SU-DHL-6 (cell line): ENCODE results near the gene GMDS.

Experiments
- H2AFZ ChIP-seq: fragments of 200-600 bp; sonication (generic); 2 replicates; pipeline ENCODE4 v1.6.1; 2014; ENCODE audit warnings: low read depth, mild to moderate bottlenecking, moderate library complexity, mixed read lengths, antibody characterized with exemption, low read length; ENCODE audit not compliant: severe bottlenecking
- H3F3A ChIP-seq: fragments of 200-600 bp; shearing (Covaris generic); 2 replicates; pipeline ENCODE4 v1.6.0; 2016; ENCODE audit warnings: antibody characterized with exemption, mild to moderate bottlenecking; ENCODE audit not compliant: insufficient read depth
- H3K27ac ChIP-seq: fragments of 200-600 bp; sonication (generic); 2 replicates; pipeline ENCODE4 v1.5.1; 2016; ENCODE audit warnings: low read depth, mild to moderate bottlenecking, low read length, moderate library complexity, mixed read lengths
- H3K27me3 ChIP-seq: fragments of 200-600 bp; sonication (generic), shearing (Covaris generic); 2 replicates; pipeline ENCODE4 v1.6.0; 2014; ENCODE audit warnings: mild to moderate bottlenecking, low read length
- H3K36me3 ChIP-seq: fragments of 200-600 bp; sonication (generic); 2 replicates; pipeline ENCODE4 v1.6.1; 2014; ENCODE audit warnings: mild to moderate bottlenecking, low read length, mixed read lengths
- H3K4me2 ChIP-seq: fragments of 300-600, 200-600 bp; shearing (Covaris generic), sonication (generic); 2 replicates; pipeline ENCODE4 v1.6.0; 2014; ENCODE audit warnings: low read length, low read depth, mild to moderate bottlenecking; ENCODE audit not compliant: poor library complexity, severe bottlenecking
- H3K4me3 ChIP-seq: fragments of 200-600 bp; sonication (generic); 2 replicates; pipeline ENCODE4 v1.5.1; 2014; ENCODE audit warnings: antibody characterized with exemption, low read length, mild to moderate bottlenecking, mixed read lengths; ENCODE audit not compliant: insufficient read depth, poor library complexity, severe bottlenecking
- H3K79me2 ChIP-seq: fragments of 200-600 bp; sonication (generic); 2 replicates; pipeline ENCODE4 v1.6.1; 2014; ENCODE audit warnings: mild to moderate bottlenecking, low read length, moderate library complexity; ENCODE audit not compliant: insufficient read depth
- H3K9ac ChIP-seq: fragments of 200-600 bp; sonication (generic); 2 replicates; pipeline ENCODE4 v1.7.0; 2014; ENCODE audit warnings: mild to moderate bottlenecking, low read length
- H3K9me2 ChIP-seq: fragments of 200-600 bp; sonication (generic); replicated peaks from 2 replicates; pipeline ENCODE4 v1.6.1; 2014; ENCODE audit warnings: low read length; ENCODE audit not compliant: insufficient read depth
- H3K9me3 ChIP-seq: fragments of 200-600 bp; sonication (generic); 2 replicates; pipeline ENCODE4 v1.6.1; 2014; ENCODE audit warnings: low read length, mixed read lengths; ENCODE audit not compliant: insufficient read depth
- H4K20me1 ChIP-seq: fragments of 200-600 bp; sonication (generic); 2 replicates; pipeline ENCODE4 v1.6.1; 2014; ENCODE audit warnings: low read depth, mild to moderate bottlenecking, antibody characterized with exemption, low read length, moderate library complexity, mixed read lengths
- CTCF ChIP-seq: fragments of 200-600 bp; sonication (generic); IDR thresholded peaks from one replicate; pipeline ENCODE4 v1.5.1; 2017; ENCODE audit warnings: antibody characterized with exemption, mild to moderate bottlenecking, low read length, moderate library complexity; ENCODE audit not compliant: insufficient read depth, poor library complexity, severe bottlenecking
- EZH2phosphoT487 ChIP-seq: fragments of 200-600 bp; sonication (generic), shearing (Covaris generic); conservative IDR thresholded peaks from 2 replicates; pipeline ENCODE4 v1.6.1; 2018; ENCODE audit warnings: mild to moderate bottlenecking, antibody characterized with exemption, low read length, moderate library complexity, mixed read lengths

The GMDS gene

GRCh38 chr6:2103765-2104523 lies 141.5 kb downstream of the GMDS start:
- no peaks in the 10 kb centered on the region; the same call in 1 of the 2 replicates for H3F3A ChIP-seq
- H3K9me3 ChIP-seq = no peaks in the 10 kb centered on the region
- no peaks in the 10 kb centered on the region for H3K79me2 ChIP-seq
- H2AFZ ChIP-seq = no peak overlapping the region
- H3K9me2 ChIP-seq = no peaks in the 10 kb centered on the region
- H3K36me3 ChIP-seq = no peaks in the 10 kb centered on the region
- no peaks in the 10 kb centered on the region for H3K27me3 ChIP-seq
- H3K4me3 ChIP-seq = no peak overlapping the region
- no peak overlapping the region for H3K4me2 ChIP-seq
- no peak overlapping the region for H3K9ac ChIP-seq
- no peaks in the 10 kb centered on the region; the same call in 1 of the 2 replicates for H4K20me1 ChIP-seq
- TF ChIP-seq CTCF (peak; percentile 82), EZH2phosphoT487 (no peak)
- H3K27ac ChIP-seq = no peak overlapping the region

- TF ChIP-seq CTCF = no peak
- no peak for TF ChIP-seq EZH2phosphoT487
- no peak overlapping the region for H3K9ac ChIP-seq
Measured at GRCh38 chr6:2102966-2103365, 142.4 kb downstream of the GMDS start.

GRCh38 chr6:2102316-2102883 lies 143.0 kb downstream of the GMDS start:
- no peaks in the 10 kb centered on the region for H3K9me3 ChIP-seq
- H2AFZ ChIP-seq = no peak overlapping the region
- H3K79me2 ChIP-seq = no peaks in the 10 kb centered on the region
- no peak overlapping the region for H3K9ac ChIP-seq
- no peak overlapping the region for H3K27ac ChIP-seq
- no peaks in the 10 kb centered on the region for H3K9me2 ChIP-seq
- no peaks in the 10 kb centered on the region for H3F3A ChIP-seq
- H3K36me3 ChIP-seq = no peaks in the 10 kb centered on the region
- H3K27me3 ChIP-seq = no peaks in the 10 kb centered on the region
- H3K4me3 ChIP-seq = no peak overlapping the region
- TF ChIP-seq EZH2phosphoT487 (no peak), CTCF (no peak)
- H3K4me2 ChIP-seq = no peak overlapping the region
- H4K20me1 ChIP-seq = no peaks in the 10 kb centered on the region; the same call in 1 of the 2 replicates

More at GRCh38 chr6:2102966-2103365, 142.4 kb downstream of the GMDS start:
- Histone ChIP-seq H4K20me1 (no peaks in the 10 kb centered on the region; the same call in 1 of the 2 replicates), H2AFZ (no peak overlapping the region), H3K27ac (no peak overlapping the region), H3K9me3 (no peaks in the 10 kb centered on the region), H3K27me3 (no peaks in the 10 kb centered on the region), H3K4me3 (no peak overlapping the region), H3K79me2 (no peaks in the 10 kb centered on the region), H3F3A (no peaks in the 10 kb centered on the region; the same call in 1 of the 2 replicates), H3K4me2 (no peak overlapping the region), H3K9me2 (no peaks in the 10 kb centered on the region), H3K36me3 (no peaks in the 10 kb centered on the region)
